IMR-90 (cell line): Measurements from ENCODE around the gene ADAMTS19. TPM values are rescaled to one million over a fixed set of nuclear protein-coding genes. Genes with fewer than 3 reads are reported as not detected.

Experiments
- ATAC-seq: fragments of 200-7000 bp; cut with Tn5 transposase; 2 replicates; pipeline ENCODE4 v1.9.1; 2020; ENCODE audit warnings: low read depth, mild to moderate bottlenecking, moderate library complexity
- BruUV-seq: library from RNA; stranded (reverse); fragments of 400-500 nt; replicated peaks from 2 replicates; lab custom pipeline; 2021; lab: Mats Ljungman, UMichigan
- CTCF ChIA-PET: fragments of 300-600 bp; formaldehyde crosslinking; extraction: SDS; loops from one replicate; lab custom pipeline; 2021; ENCODE audit warnings: antibody characterized with exemption; lab: Yijun Ruan, JAX
- POLR2A ChIA-PET: fragments of 300-600 bp; sonication (Branson Sonifier 250); formaldehyde crosslinking; loops from one replicate; lab custom pipeline; 2022; ENCODE audit warnings: antibody characterized with exemption; ENCODE audit not compliant: unreplicated experiment; lab: Charles Lee
- DNase-seq: peaks from one replicate; pipeline ENCODE4 v3.0.0; 2013
- H2AFZ ChIP-seq: replicated peaks from 2 replicates; pipeline ENCODE3; 2013; ENCODE audit warnings: low read length, mild to moderate bottlenecking; ENCODE audit not compliant: poor library complexity
- H2AK5ac ChIP-seq: 2 replicates; pipeline ENCODE4 v1.6.1; 2013; ENCODE audit warnings: low read depth, low read length, inconsistent platforms
- H2AK9ac ChIP-seq: replicated peaks from 2 replicates; pipeline ENCODE3; 2013; ENCODE audit warnings: mild to moderate bottlenecking, low read depth, low read length, moderate library complexity; ENCODE audit not compliant: poor library complexity
- H2BK120ac ChIP-seq: 2 replicates; pipeline ENCODE4 v1.6.1; 2013; ENCODE audit warnings: low read depth, low read length, inconsistent platforms
- H2BK15ac ChIP-seq: 3 replicates; pipeline ENCODE4 v1.6.1; 2013; ENCODE audit warnings: low read depth, low read length, inconsistent platforms
- H2BK20ac ChIP-seq: 2 replicates; pipeline ENCODE4 v1.6.1; 2013; ENCODE audit warnings: low read depth, mild to moderate bottlenecking, inconsistent platforms, low read length, moderate library complexity
- H2BK5ac ChIP-seq: 2 replicates; pipeline ENCODE4 v1.6.1; 2013; ENCODE audit warnings: mild to moderate bottlenecking, low read depth, low read length, inconsistent platforms; ENCODE audit not compliant: poor library complexity, severe bottlenecking
- H3K14ac ChIP-seq: replicated peaks from 2 replicates; pipeline ENCODE4 v1.6.1; 2013; ENCODE audit warnings: low read depth, low read length, inconsistent platforms
- H3K18ac ChIP-seq: 2 replicates; pipeline ENCODE4 v1.6.1; 2013; ENCODE audit warnings: low read depth, low read length, control low read depth
- H3K23ac ChIP-seq: 2 replicates; pipeline ENCODE4 v1.6.1; 2013; ENCODE audit warnings: low read depth, low read length, inconsistent platforms
- H3K27ac ChIP-seq: 2 replicates; pipeline ENCODE4 v1.5.1; 2013; ENCODE audit warnings: mild to moderate bottlenecking, control low read depth, low read length; ENCODE audit not compliant: insufficient read depth
- H3K27me3 ChIP-seq: 2 replicates; pipeline ENCODE4 v1.6.1; 2013; ENCODE audit warnings: low read length; ENCODE audit not compliant: control insufficient read depth, insufficient read depth
- H3K36me3 ChIP-seq: 2 replicates; pipeline ENCODE4 v1.6.1; 2013; ENCODE audit warnings: low read length, mixed read lengths; ENCODE audit not compliant: control insufficient read depth, insufficient read depth
- H3K4ac ChIP-seq: 2 replicates; pipeline ENCODE4 v1.6.1; 2013; ENCODE audit warnings: low read depth, low read length, inconsistent platforms
- H3K4me1 ChIP-seq: 2 replicates; pipeline ENCODE4 v1.6.1; 2013; ENCODE audit warnings: low read length, mixed read lengths; ENCODE audit not compliant: control insufficient read depth, insufficient read depth
- H3K4me2 ChIP-seq: 2 replicates; pipeline ENCODE4 v1.6.1; 2013; ENCODE audit warnings: low read depth, mild to moderate bottlenecking, control low read depth, low read length, moderate library complexity
- H3K4me3 ChIP-seq: 2 replicates; pipeline ENCODE4 v1.5.1; 2013; ENCODE audit warnings: low read depth, mild to moderate bottlenecking, control low read depth, low read length, moderate library complexity; ENCODE audit not compliant: insufficient read depth
- H3K56ac ChIP-seq: 2 replicates; pipeline ENCODE4 v1.6.1; 2013; ENCODE audit warnings: low read length, inconsistent platforms; ENCODE audit not compliant: insufficient read depth; ENCODE audit errors: extremely low read depth
- H3K79me1 ChIP-seq, 2 experiments: 2 replicates each; pipeline ENCODE4 v1.6.1; 2013; ENCODE audit warnings: low read length in 2 of 2, inconsistent platforms in 1 of 2, low read depth in 1 of 2
- H3K9ac ChIP-seq: 2 replicates; pipeline ENCODE4 v1.6.1; 2013; ENCODE audit warnings: low read depth, low read length, control low read depth
- H3K9me1 ChIP-seq: 2 replicates; pipeline ENCODE4 v1.6.1; 2013; ENCODE audit warnings: low read length, inconsistent platforms; ENCODE audit not compliant: insufficient read depth
- H3K9me3 ChIP-seq: 2 replicates; pipeline ENCODE4 v1.6.1; 2013; ENCODE audit warnings: low read length; ENCODE audit not compliant: control insufficient read depth, insufficient read depth
- H4K20me1 ChIP-seq: 2 replicates; pipeline ENCODE4 v1.6.1; 2013; ENCODE audit warnings: low read length, inconsistent platforms; ENCODE audit not compliant: insufficient read depth
- H4K5ac ChIP-seq: 2 replicates; pipeline ENCODE4 v1.6.1; 2013; ENCODE audit warnings: mild to moderate bottlenecking, low read depth, low read length, control low read depth
- H4K8ac ChIP-seq, 2 experiments: 2 replicates each; pipeline ENCODE4 v1.6.1; 2013; ENCODE audit warnings: low read depth in 2 of 2, low read length in 2 of 2, control low read depth in 1 of 2, inconsistent platforms in 1 of 2
- H4K91ac ChIP-seq: 2 replicates; pipeline ENCODE4 v1.6.1; 2013; ENCODE audit warnings: low read depth, low read length, inconsistent platforms; ENCODE audit not compliant: insufficient read depth
- BHLHE40 ChIP-seq: fragments of 150-350 bp; IDR thresholded peaks from 2 replicates; pipeline ENCODE4 v1.6.1; 2016; ENCODE audit warnings: mild to moderate bottlenecking, low read depth, low read length
- CEBPB ChIP-seq: IDR thresholded peaks from 2 replicates; pipeline ENCODE4 v1.6.1; 2012; ENCODE audit warnings: low read depth, low read length, improper control_type of control experiment
- CHD1 ChIP-seq: IDR thresholded peaks from 2 replicates; pipeline ENCODE4 v1.6.1; 2012; ENCODE audit warnings: low read depth, low read length, improper control_type of control experiment
- CTCF ChIP-seq: conservative IDR thresholded peaks from 2 replicates; pipeline ENCODE4 v1.5.1; 2012; ENCODE audit warnings: mild to moderate bottlenecking, low read depth, low read length, improper control_type of control experiment
- ELK1 ChIP-seq: fragments of 150-350 bp; IDR thresholded peaks from 2 replicates; pipeline ENCODE4 v1.6.1; 2016; ENCODE audit warnings: low read depth, mild to moderate bottlenecking, low read length, moderate library complexity, borderline replicate concordance
- MAZ ChIP-seq: IDR thresholded peaks from 2 replicates; pipeline ENCODE4 v1.6.1; 2012; ENCODE audit warnings: low read depth, mild to moderate bottlenecking, low read length, improper control_type of control experiment, moderate library complexity, borderline replicate concordance
- MXI1 ChIP-seq: IDR thresholded peaks from 2 replicates; pipeline ENCODE4 v1.6.1; 2012; ENCODE audit warnings: low read depth, mild to moderate bottlenecking, low read length, moderate library complexity, borderline replicate concordance
- NFE2L2 ChIP-seq: fragments of 150-350 bp; IDR thresholded peaks from 2 replicates; pipeline ENCODE4 v1.6.1; 2016; ENCODE audit warnings: low read depth, mild to moderate bottlenecking, low read length
- POLR2A ChIP-seq: IDR thresholded peaks from 2 replicates; pipeline ENCODE4 v1.6.1; 2012; ENCODE audit warnings: mild to moderate bottlenecking, low read depth, low read length
- RCOR1 ChIP-seq: IDR thresholded peaks from 2 replicates; pipeline ENCODE4 v1.6.1; 2012; ENCODE audit warnings: mild to moderate bottlenecking, low read length, improper control_type of control experiment; ENCODE audit not compliant: insufficient replicate concordance
- RFX5 ChIP-seq: IDR thresholded peaks from 2 replicates; pipeline ENCODE4 v1.8.0; 2012; ENCODE audit warnings: low read depth, mild to moderate bottlenecking, low read length, moderate library complexity
- SMC3 ChIP-seq: fragments of 150-350 bp; IDR thresholded peaks from 2 replicates; pipeline ENCODE4 v1.6.1; 2016; ENCODE audit warnings: low read depth, mild to moderate bottlenecking, antibody characterized with exemption, low read length, moderate library complexity
- WGBS, 2 experiments: methylation state at CpG; one replicate each; pipeline versions ENCODE4 v1.1.5 to v1.1.7; 2013; ENCODE audit warnings: missing lambda C conversion rate in 2 of 2; ENCODE audit not compliant: insufficient read length in 1 of 2; ENCODE audit errors: extremely low coverage in 2 of 2; 5-methylcytosine and 5-hydroxymethylcytosine counted together
- dilution Hi-C: fragments of 300-500 bp; cut with HindIII; formaldehyde crosslinking; loops from one replicate; pipeline ENCODE4 v1.14.3; 2018; ENCODE audit warnings: low sequenced_read_pairs; ENCODE audit not compliant: unreplicated experiment
- in situ Hi-C: fragments of 300-500 bp; cut with MboI; formaldehyde crosslinking; loops from 3 replicates; pipeline ENCODE4 v1.14.3; 2019; ENCODE audit warnings: low sequenced_read_pairs, inconsistent platforms, mixed read lengths
- intact Hi-C: fragments of 100-400 bp; cut with micrococcal nuclease; formaldehyde crosslinking; loops from 2 replicates; pipeline ENCODE4 v1.10.0; 2022
- polyA plus RNA-seq, 3 experiments: library from polyadenylated mRNA; depleted of rRNA; stranded (reverse); fragments of >200 nt; gene quantifications; 2 replicates each; pipeline ENCODE4 v1.2.3, GENCODE V29; 2012; ENCODE audit warnings: low replicate concordance in 1 of 3
- total RNA-seq: library from RNA; depleted of rRNA; stranded (reverse); fragments of >200 nt; gene quantifications from 2 replicates; pipeline ENCODE4 v1.2.3, GENCODE V29; 2012
- TF ChIP-seq, protein P1 (sequence below): fragments of 150-350 bp; IDR thresholded peaks from 2 replicates; pipeline ENCODE4 v1.6.1; 2017; ENCODE audit warnings: mild to moderate bottlenecking, antibody characterized with exemption, low read length, low read depth

ADAMTS19 gene
- total and polyA plus RNA-seq, 2 of the 4 experiments (the other 2 are of a cell fraction), result under 0.01 to 0.17 TPM

GRCh38 chr5:129760636-129761325 is 300.7 kb downstream of the ADAMTS19 start (continued):
- TF ChIP-seq SMC3, result no peak
- no peak for TF ChIP-seq MAZ
- TF ChIP-seq, protein P1, sequence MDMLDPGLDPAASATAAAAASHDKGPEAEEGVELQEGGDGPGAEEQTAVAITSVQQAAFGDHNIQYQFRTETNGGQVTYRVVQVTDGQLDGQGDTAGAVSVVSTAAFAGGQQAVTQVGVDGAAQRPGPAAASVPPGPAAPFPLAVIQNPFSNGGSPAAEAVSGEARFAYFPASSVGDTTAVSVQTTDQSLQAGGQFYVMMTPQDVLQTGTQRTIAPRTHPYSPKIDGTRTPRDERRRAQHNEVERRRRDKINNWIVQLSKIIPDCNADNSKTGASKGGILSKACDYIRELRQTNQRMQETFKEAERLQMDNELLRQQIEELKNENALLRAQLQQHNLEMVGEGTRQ, result no peak
- no peak for TF ChIP-seq NFE2L2

GRCh38 chr5:129763651-129764050 is 303.6 kb downstream of the ADAMTS19 start:
- H3K14ac ChIP-seq, result no peak overlapping the region
- no peak overlapping the region for H4K91ac ChIP-seq
- H3K4me1 ChIP-seq, result no peaks in the 10 kb centered on the region
- no peak overlapping the region for H2BK20ac ChIP-seq
- no peak overlapping the region for H2BK15ac ChIP-seq
- no peak overlapping the region for H3K4me2 ChIP-seq
- H2AK5ac ChIP-seq, result no peak overlapping the region
- no peaks in the 10 kb centered on the region for H3K9me3 ChIP-seq
- H3K18ac ChIP-seq, result no peak overlapping the region
- H3K27ac ChIP-seq, result no peak overlapping the region
- no peak overlapping the region for H2BK120ac ChIP-seq
- dilution Hi-C loops (no loop called here), intact Hi-C loops (no loop called here), in situ Hi-C loops (no loop called here)
- ATAC-seq (no peak), DNase-seq (no peak)
- BruUV-seq, result no TSS peak
- H2AK9ac ChIP-seq, result no peak overlapping the region
- ChIA-PET POLR2A (no interaction called here), CTCF (no interaction called here)
- H3K9ac ChIP-seq, result no peak overlapping the region
- no peaks in the 10 kb centered on the region for H3K36me3 ChIP-seq
- WGBS, 2 experiments, result no CpG with 5 or more reads among the region's 1 CpG
- no peaks in the 10 kb centered on the region for H3K27me3 ChIP-seq
- TF ChIP-seq SMC3, result no peak
- no peak for TF ChIP-seq CHD1
- TF ChIP-seq MXI1, result no peak
- no peak for TF ChIP-seq ELK1
- TF ChIP-seq BHLHE40, result no peak
- no peak for TF ChIP-seq RCOR1
- no peak for TF ChIP-seq CTCF
- no peak for TF ChIP-seq NFE2L2
- no peak for TF ChIP-seq POLR2A
- TF ChIP-seq MAZ, result no peak
- no peak for TF ChIP-seq RFX5
- no peak for TF ChIP-seq CEBPB
- H3K23ac ChIP-seq, result no peak overlapping the region
- no peak overlapping the region for H2AFZ ChIP-seq
- H4K8ac ChIP-seq, result no peak overlapping the region
- no peak overlapping the region for H4K5ac ChIP-seq
- no peak overlapping the region for H3K56ac ChIP-seq
- no peaks in the 10 kb centered on the region for H4K20me1 ChIP-seq
- H3K4me3 ChIP-seq, result no peak overlapping the region
- no peaks in the 10 kb centered on the region for H3K79me1 ChIP-seq
- no peaks in the 10 kb centered on the region for H3K9me1 ChIP-seq
- H2BK5ac ChIP-seq, result no peak overlapping the region
- H3K4ac ChIP-seq, result no peak overlapping the region
